ENCODE data around the gene GRIA4. TPM values are rescaled to one million over a fixed set of nuclear protein-coding genes. Genes with fewer than 3 reads are reported as not detected.

GRIA4 gene
- total and polyA plus RNA-seq, 4 donors = not detected

DNA sequence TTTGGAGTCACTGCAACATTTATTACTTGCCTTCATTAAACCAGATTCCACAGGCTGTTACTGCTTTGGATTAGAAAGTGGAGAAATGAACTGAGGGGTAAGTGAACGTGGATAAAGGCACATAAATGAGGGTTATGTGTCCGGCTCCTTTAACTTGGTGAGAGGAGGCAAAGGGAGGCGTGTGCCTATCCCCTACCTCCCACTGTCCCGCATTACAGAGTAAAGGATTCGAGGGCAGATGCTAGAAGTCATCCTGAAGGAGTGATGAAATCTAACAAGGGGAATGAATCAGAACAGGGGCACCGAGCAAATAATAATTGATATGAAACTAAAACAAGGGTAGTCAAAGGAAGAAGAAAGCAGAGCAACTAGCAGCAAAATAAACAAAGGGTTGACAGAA is 147.2 kb downstream of the GRIA4 start:
- Histone ChIP-seq H3K27ac (ENCODE audit: low read depth in 1 of 2, low read length in 2 of 2) (no peak overlapping the region), H3K9ac (ENCODE audit: low read depth in 1 of 2, low read length in 2 of 2) (no peak overlapping the region), H3K4me1 (ENCODE audit: control insufficient read depth in 4 of 4, insufficient read depth in 4 of 4, low read length in 3 of 4) (no peaks in the 10 kb centered on the region), H3K4me3 (ENCODE audit: low read depth in 1 of 3, low read length in 3 of 3) (no peak overlapping the region), H3K27me3 (ENCODE audit: control insufficient read depth in 4 of 4, insufficient read depth in 4 of 4, low read length in 3 of 4) (no peaks in the 10 kb centered on the region), H3K36me3 (ENCODE audit: control insufficient read depth in 4 of 4, insufficient read depth in 3 of 4, low read depth in 1 of 4, low read length in 3 of 4) (no peaks in the 10 kb centered on the region), H3K9me3 (ENCODE audit: control insufficient read depth in 4 of 4, low read length in 3 of 4) (no peaks in the 10 kb centered on the region)
- TF ChIP-seq, protein P1, sequence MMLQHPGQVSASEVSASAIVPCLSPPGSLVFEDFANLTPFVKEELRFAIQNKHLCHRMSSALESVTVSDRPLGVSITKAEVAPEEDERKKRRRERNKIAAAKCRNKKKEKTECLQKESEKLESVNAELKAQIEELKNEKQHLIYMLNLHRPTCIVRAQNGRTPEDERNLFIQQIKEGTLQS (IDR thresholded peaks at IDR 0.05) = no peak
- TF ChIP-seq GABPA (IDR thresholded peaks at IDR 0.05 in 1 of 2, conservative IDR thresholded peaks at IDR 0.05 in 1 of 2) = no peak
- TF ChIP-seq JUND (IDR thresholded peaks at IDR 0.05) = no peak
- no peak for TF ChIP-seq HNF4A (conservative IDR thresholded peaks at IDR 0.05)
- TF ChIP-seq, protein P2, sequence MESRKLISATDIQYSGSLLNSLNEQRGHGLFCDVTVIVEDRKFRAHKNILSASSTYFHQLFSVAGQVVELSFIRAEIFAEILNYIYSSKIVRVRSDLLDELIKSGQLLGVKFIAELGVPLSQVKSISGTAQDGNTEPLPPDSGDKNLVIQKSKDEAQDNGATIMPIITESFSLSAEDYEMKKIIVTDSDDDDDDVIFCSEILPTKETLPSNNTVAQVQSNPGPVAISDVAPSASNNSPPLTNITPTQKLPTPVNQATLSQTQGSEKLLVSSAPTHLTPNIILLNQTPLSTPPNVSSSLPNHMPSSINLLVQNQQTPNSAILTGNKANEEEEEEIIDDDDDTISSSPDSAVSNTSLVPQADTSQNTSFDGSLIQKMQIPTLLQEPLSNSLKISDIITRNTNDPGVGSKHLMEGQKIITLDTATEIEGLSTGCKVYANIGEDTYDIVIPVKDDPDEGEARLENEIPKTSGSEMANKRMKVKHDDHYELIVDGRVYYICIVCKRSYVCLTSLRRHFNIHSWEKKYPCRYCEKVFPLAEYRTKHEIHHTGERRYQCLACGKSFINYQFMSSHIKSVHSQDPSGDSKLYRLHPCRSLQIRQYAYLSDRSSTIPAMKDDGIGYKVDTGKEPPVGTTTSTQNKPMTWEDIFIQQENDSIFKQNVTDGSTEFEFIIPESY (IDR thresholded peaks at IDR 0.05) = no peak
- TF ChIP-seq YY1 (IDR thresholded peaks at IDR 0.05) = no peak
- no peak for TF ChIP-seq FOXA1 (IDR thresholded peaks at IDR 0.05)
- 46% methylated on average over 6 of the region's 6 CpGs for WGBS
- no peak for DNase-seq (ENCODE audit: low spot score)

DNA sequence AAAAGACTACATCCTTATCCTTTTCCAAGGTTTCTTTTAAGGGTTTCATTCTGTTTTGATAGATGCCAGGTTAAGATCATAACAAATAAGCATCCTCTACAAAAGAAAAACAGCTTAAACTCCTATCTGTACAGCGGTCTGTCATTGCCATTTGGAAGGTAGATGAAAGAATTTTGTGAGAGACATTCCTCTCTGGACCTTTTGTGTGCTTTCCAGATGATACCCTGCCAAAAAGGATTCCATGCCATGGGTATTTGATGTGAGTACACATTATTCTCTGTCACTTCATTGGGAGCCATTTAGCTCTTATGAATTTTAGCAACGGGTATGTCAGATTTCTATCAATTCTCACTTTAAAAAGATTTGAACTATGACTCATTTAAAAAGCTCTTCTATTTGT is 153.7 kb downstream of the GRIA4 start:
- Histone ChIP-seq H3K9me3 (ENCODE audit: control insufficient read depth in 4 of 4, low read length in 3 of 4) (no peaks in the 10 kb centered on the region), H3K4me1 (ENCODE audit: control insufficient read depth in 4 of 4, insufficient read depth in 4 of 4, low read length in 3 of 4) (no peaks in the 10 kb centered on the region), H3K27ac (ENCODE audit: low read depth in 1 of 2, low read length in 2 of 2) (no peak overlapping the region), H3K36me3 (ENCODE audit: control insufficient read depth in 4 of 4, insufficient read depth in 3 of 4, low read depth in 1 of 4, low read length in 3 of 4) (no peaks in the 10 kb centered on the region), H3K9ac (ENCODE audit: low read depth in 1 of 2, low read length in 2 of 2) (no peak overlapping the region), H3K27me3 (ENCODE audit: control insufficient read depth in 4 of 4, insufficient read depth in 4 of 4, low read length in 3 of 4) (no peaks in the 10 kb centered on the region), H3K4me3 (ENCODE audit: low read depth in 1 of 3, low read length in 3 of 3) (no peak overlapping the region)
- TF ChIP-seq RAD21 (IDR thresholded peaks at IDR 0.05) = no peak
- TF ChIP-seq FOXA1 (IDR thresholded peaks at IDR 0.05) = no peak
- TF ChIP-seq, protein P3, sequence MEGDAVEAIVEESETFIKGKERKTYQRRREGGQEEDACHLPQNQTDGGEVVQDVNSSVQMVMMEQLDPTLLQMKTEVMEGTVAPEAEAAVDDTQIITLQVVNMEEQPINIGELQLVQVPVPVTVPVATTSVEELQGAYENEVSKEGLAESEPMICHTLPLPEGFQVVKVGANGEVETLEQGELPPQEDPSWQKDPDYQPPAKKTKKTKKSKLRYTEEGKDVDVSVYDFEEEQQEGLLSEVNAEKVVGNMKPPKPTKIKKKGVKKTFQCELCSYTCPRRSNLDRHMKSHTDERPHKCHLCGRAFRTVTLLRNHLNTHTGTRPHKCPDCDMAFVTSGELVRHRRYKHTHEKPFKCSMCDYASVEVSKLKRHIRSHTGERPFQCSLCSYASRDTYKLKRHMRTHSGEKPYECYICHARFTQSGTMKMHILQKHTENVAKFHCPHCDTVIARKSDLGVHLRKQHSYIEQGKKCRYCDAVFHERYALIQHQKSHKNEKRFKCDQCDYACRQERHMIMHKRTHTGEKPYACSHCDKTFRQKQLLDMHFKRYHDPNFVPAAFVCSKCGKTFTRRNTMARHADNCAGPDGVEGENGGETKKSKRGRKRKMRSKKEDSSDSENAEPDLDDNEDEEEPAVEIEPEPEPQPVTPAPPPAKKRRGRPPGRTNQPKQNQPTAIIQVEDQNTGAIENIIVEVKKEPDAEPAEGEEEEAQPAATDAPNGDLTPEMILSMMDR (IDR thresholded peaks at IDR 0.05; ENCODE audit: low read depth, low read length, missing input control) = no peak
- no peak for TF ChIP-seq JUND (IDR thresholded peaks at IDR 0.05)
- no peak for TF ChIP-seq EGR1 (IDR thresholded peaks at IDR 0.05; ENCODE audit: low read depth in 2 of 2)
- no peak for TF ChIP-seq TAF1 (conservative IDR thresholded peaks at IDR 0.05)
- TF ChIP-seq, protein P4, sequence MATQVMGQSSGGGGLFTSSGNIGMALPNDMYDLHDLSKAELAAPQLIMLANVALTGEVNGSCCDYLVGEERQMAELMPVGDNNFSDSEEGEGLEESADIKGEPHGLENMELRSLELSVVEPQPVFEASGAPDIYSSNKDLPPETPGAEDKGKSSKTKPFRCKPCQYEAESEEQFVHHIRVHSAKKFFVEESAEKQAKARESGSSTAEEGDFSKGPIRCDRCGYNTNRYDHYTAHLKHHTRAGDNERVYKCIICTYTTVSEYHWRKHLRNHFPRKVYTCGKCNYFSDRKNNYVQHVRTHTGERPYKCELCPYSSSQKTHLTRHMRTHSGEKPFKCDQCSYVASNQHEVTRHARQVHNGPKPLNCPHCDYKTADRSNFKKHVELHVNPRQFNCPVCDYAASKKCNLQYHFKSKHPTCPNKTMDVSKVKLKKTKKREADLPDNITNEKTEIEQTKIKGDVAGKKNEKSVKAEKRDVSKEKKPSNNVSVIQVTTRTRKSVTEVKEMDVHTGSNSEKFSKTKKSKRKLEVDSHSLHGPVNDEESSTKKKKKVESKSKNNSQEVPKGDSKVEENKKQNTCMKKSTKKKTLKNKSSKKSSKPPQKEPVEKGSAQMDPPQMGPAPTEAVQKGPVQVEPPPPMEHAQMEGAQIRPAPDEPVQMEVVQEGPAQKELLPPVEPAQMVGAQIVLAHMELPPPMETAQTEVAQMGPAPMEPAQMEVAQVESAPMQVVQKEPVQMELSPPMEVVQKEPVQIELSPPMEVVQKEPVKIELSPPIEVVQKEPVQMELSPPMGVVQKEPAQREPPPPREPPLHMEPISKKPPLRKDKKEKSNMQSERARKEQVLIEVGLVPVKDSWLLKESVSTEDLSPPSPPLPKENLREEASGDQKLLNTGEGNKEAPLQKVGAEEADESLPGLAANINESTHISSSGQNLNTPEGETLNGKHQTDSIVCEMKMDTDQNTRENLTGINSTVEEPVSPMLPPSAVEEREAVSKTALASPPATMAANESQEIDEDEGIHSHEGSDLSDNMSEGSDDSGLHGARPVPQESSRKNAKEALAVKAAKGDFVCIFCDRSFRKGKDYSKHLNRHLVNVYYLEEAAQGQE (IDR thresholded peaks at IDR 0.05) = no peak
- no peak for TF ChIP-seq RXRA (IDR thresholded peaks at IDR 0.05)
- no peak for TF ChIP-seq SP1 (IDR thresholded peaks at IDR 0.05)
- no peak for TF ChIP-seq GABPA (IDR thresholded peaks at IDR 0.05 in 1 of 2, conservative IDR thresholded peaks at IDR 0.05 in 1 of 2)
- no peak for TF ChIP-seq NR2F2 (IDR thresholded peaks at IDR 0.05)
- TF ChIP-seq, protein P1 (IDR thresholded peaks at IDR 0.05) = no peak
- TF ChIP-seq, protein P5, sequence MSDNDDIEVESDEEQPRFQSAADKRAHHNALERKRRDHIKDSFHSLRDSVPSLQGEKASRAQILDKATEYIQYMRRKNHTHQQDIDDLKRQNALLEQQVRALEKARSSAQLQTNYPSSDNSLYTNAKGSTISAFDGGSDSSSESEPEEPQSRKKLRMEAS (IDR thresholded peaks at IDR 0.05) = no peak
- TF ChIP-seq HNF4A (conservative IDR thresholded peaks at IDR 0.05) = no peak
- no peak for TF ChIP-seq FOXA2 (IDR thresholded peaks at IDR 0.05)
- no peak for TF ChIP-seq YY1 (IDR thresholded peaks at IDR 0.05)
- DNase-seq (ENCODE audit: low spot score) = no peak
- 80% methylated on average over 2 of the region's 2 CpGs for WGBS

All from liver (tissue), 9 donors.